ENCODE measurements around the gene ABLIM3. TPM values are rescaled to one million over a fixed set of nuclear protein-coding genes. Genes with fewer than 3 reads are reported as not detected.

Gene ABLIM3
- polyA plus RNA-seq, 5 donors = 85.6 to 123 (median 104) TPM

DNA sequence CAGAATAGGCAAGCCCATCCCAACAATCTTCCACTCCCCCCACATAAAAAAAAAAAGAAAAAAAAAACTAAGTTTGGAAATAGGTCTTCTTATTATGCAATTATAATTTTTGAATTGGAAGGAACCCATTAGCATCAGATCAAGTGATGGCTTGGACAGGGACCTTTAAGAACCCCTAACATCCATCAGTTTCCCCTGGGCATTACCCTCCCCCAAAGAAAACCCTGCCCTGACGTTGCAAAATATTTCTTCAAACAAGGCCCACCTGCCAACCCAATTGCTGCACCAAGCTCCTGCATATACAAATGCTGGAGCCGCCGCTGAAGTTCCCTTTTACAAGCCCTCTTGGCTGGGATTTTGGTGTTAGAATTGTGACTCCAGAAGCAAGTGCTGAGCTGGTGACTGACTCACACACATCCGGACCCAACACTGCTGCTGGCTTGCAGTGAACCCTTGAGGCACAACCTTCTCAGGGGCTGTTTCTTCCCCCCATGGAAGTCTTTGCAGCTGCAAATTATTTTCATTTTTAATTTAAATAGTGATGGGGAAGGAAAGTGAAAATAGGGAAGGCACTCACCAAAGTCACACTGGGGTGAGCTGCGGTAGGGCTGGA lies 74.3 kb downstream of the ABLIM3 start:
- DNase-seq = no peak

GRCh38 chr5:149216496-149216895 lies 75.2 kb downstream of the ABLIM3 start:
- DNase-seq = no peak

GRCh38 chr5:149217096-149217802 lies 76.0 kb downstream of the ABLIM3 start:
- no peak for DNase-seq

DNA sequence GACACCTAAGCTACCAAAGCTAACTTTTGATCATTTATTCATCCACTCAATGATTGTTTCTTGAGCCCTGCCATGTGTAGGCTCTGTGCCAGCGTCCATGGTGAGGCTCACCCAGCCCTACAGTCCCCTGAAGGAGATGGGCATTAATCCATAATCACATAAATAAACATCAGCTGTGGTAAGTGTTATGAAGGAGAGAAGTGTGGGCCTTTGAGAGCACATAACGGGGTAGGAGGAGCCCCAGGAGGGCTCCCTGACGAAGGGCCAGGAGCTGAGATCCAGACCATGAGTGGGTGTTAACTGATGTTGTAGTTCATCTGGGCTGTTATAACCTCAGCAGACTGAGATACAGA lies 76.5 kb downstream of the ABLIM3 start:
- peak; percentile 46 to 62 for DNase-seq

GRCh38 chr5:149219584-149219983 lies 78.3 kb downstream of the ABLIM3 start:
- no peak for DNase-seq

GRCh38 chr5:149220750-149221149 lies 79.5 kb downstream of the ABLIM3 start:
- DNase-seq = no peak

DNA sequence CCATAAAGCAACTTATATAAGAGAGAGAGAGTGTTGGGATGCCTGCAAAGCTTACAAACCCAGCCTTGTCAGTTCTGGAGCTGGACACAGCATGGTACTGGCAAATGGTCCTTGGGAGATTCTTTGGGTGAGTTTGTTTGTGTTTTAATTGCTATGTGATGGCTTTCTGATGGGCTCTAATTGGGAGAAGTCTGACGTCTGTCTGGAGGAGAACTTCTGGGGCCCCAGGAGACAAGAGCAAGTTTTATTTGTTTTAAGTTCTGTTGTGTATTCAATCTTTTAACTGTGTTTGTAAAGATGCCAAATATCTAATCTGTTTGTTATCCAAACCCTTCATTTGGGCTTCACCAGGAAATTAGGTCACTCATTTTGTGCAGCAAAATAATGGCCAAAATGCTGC lies 80.0 kb downstream of the ABLIM3 start:
- DNase-seq = peak; percentile 58 to 75

DNA sequence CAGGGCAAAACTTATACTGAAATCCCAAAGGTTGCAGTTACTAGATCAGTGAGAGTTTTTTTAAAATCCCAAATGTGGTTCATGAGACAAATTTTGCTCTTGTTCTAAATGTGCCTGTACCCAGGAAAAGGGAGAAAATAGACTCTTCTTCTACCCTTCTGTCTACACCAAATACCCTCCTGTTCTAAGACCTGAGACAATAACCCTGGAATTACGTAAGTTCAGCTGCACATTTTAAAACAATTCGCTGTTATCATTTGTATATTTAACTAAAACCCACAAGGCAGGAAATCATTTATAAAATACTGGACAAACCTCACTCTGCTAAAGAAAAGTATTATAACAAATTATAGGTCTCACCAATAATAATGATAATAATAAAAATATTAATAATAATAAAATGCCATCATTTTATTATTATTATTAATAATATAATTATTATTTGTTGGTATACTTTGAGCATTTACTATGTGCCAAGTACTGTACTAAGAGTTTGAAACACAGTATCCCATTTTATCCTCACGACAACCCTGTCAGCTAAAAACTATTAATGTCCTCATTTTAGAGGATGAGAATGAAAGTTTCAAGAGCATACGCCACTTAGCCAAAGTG lies 80.5 kb downstream of the ABLIM3 start:
- DNase-seq = no peak

DNA sequence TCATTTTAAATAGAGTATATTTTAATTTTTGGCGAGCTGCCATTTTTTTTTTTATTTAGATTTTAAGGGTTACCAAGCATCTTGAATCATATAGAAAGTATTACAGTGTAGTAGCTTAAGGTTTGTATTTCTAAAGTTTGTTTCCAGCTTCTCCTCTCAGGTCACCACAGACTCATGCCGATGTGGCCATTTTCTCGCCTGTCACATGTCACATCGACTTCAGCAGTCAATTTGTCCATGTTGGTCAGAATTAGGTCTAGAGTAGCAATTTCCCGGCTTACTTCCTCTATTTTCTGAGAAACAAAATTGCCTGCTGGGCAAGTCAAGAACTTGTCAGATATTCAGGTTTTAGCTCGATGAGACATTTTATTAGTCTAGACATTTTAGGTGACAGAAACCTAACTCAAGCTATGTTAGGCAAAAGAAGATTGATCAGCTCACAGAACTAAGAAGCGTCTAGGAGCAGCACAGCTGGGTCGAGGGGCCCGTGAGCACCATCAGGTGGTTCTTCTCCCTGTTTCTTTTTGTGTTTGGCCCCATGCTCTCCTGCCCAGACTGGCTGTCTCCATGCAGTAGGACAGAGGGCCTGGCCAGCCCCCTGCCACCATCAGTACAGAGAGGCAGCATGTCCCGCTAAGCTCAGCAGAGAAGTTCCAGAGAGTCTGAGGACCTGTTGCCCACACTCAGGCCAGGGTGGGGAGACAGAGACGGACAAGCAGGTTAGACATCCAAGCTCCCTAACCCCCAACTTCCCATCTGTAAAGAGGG lies 82.0 kb downstream of the ABLIM3 start:
- DNase-seq = no peak

GRCh38 chr5:149224282-149224681 lies 83.0 kb downstream of the ABLIM3 start:
- no peak for DNase-seq

GRCh38 chr5:149227168-149227826 lies 86.0 kb downstream of the ABLIM3 start:
- DNase-seq = no peak

GRCh38 chr5:149228618-149229297 lies 87.5 kb downstream of the ABLIM3 start:
- DNase-seq = peak; percentile 71 to 78

GRCh38 chr5:149229298-149229937 lies 88.1 kb downstream of the ABLIM3 start:
- no peak for DNase-seq

DNA sequence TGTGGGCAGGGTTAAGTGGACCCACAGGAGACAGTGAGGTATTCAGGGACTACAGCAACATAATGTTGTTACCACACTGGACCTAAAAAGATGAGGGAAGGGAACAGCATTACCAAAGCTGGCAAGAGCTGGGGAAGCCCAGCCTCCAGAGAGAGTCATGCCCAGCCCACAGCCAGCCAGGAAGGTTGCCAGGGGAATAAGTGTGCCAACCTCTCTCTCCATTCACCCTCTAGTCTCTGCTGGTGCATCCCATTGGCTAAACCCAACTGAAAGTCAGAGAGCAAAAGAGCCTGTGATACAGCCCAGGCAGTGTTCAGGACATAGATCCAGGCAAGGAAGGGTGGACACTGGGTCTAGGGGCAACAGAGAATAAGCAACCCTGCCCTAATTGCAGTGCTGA lies 94.5 kb downstream of the ABLIM3 start:
- no peak for DNase-seq

DNA sequence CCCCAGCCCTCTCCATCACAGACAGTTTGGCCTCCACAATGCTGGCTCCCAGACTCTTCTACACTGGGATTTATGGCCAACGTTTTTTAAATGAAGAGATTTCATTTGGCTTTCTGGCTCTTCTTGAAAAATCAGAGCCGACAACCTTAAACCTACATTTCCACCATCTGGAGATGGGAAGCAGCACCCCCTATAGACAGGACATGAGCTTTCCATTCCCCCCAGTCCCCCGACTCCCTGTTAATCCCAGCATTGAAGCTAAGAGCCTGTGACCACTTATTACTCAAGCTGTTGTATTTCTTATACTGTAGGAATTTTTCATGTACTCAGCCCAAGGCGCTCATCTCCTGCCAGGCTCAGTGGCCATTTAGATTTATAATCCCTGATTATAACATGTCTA lies 96.4 kb downstream of the ABLIM3 start:
- DNase-seq = no peak

GRCh38 chr5:149238540-149238939 lies 97.2 kb downstream of the ABLIM3 start:
- no peak for DNase-seq

DNA sequence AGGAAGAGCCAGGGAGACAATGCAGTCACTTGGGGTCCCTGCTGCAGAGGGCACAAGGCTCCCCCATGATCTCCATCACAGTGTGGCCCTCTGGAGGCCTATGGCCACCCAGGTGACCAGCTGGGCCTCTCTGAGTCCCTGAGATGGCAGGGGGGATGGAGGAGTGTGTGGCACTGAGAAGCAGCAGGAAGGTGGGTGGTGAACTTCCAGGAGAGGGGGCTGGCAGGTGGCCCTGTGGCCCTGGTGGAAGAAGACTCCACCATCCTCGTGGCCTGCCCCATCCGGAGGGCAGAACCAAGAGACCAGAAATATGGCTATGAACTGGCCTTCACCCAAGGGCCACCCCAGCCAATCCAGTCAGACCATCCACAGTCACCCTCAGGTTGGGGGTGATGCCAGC lies 98.6 kb downstream of the ABLIM3 start:
- DNase-seq = no peak

GRCh38 chr5:149240354-149240998 lies 99.2 kb downstream of the ABLIM3 start:
- no peak for DNase-seq

- DNase-seq = no peak
Measured at GRCh38 chr5:149242339-149242738, 101.0 kb downstream of the ABLIM3 start.

GRCh38 chr5:149246906-149247305 lies 105.6 kb downstream of the ABLIM3 start:
- no peak for DNase-seq

All from right lung (tissue), 5 donors.